Measurements from ENCODE around the gene ILDR1. TPM values are rescaled to one million over a fixed set of nuclear protein-coding genes. Genes with fewer than 3 reads are reported as not detected.

Gene ILDR1
- total and polyA plus RNA-seq, 2 experiments from 2014 or later, result 0.66 to 0.97 TPM

DNA sequence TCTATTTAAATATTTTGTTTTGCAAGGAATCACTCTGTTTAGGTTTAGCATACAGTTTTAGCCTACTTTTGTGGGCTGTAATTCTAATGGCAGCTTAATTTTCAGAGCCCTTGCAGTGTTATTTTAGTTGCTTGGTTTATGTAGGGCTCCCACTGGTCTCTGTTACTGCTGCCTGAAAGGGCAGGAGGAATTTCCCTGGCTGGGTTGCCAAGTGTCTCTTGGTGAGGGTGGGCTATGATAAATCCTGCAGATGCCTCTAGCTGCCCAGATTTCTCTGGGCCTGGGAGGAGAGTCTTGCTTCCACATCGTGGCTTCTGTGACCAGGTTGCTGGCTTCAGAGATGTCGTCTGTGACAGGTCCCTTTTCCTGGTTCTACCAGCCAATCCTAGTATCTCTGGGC is 36.2 kb downstream of the ILDR1 start:
- ATAC-seq, result no peak
- DNase-seq (ENCODE audit: low spot score), result no peak
- H3K9me3 Mint-ChIP-seq, result peaks cover 14% of the 10 kb centered on the region

DNA sequence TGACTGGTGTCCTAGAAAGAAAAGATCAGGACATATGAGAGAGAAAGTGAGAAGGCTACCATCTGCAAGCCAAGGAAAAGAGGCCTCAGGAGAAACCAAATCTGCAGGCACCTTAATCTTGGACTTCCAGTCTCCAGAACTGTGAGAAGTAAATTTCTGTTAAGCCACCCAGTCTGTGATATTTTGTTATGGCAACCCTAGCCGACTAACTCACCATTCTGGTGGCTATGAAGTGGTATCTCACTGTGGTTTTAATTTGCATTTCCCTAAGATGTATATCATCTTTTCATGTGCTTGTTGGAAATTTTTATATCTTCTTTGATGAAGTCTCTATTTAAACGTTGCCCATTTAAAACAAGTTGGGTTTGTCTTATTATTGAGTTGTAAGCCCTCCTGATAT is 40.6 kb downstream of the ILDR1 start:
- no peak overlapping the region for H3K4me3 Mint-ChIP-seq
- peaks cover 20% of the 10 kb centered on the region for H3K9me3 Mint-ChIP-seq
- Histone ChIP-seq H3K27me3 (ENCODE audit: insufficient read depth) (no peaks in the 10 kb centered on the region), H3K27ac (ENCODE audit: low read depth) (no peak overlapping the region), H2AFZ (no peak overlapping the region), H3K79me2 (replicated peaks; ENCODE audit: insufficient read depth) (no peaks in the 10 kb centered on the region), H3K9me2 (ENCODE audit: insufficient read depth) (0 out of 2 replicates have a peak, but pooled peaks cover under 1% of the 10 kb centered on the region), H3F3A (replicated peaks; ENCODE audit: low read depth) (no peaks in the 10 kb centered on the region), H3K4me3 (no peak overlapping the region), H4K20me1 (replicated peaks; ENCODE audit: insufficient read depth) (no peaks in the 10 kb centered on the region), H3K4me2 (no peak overlapping the region), H3K36me3 (ENCODE audit: insufficient read depth) (no peaks in the 10 kb centered on the region), H3K4me1 (ENCODE audit: insufficient read depth) (no peaks in the 10 kb centered on the region)
- DNase-seq (ENCODE audit: low spot score), result no peak
- TF ChIP-seq EZH2 (IDR thresholded peaks at IDR 0.05; ENCODE audit: low read depth, unreplicated experiment) (no peak), ZNF331 (CRISPR knock-in tag; IDR thresholded peaks at IDR 0.05; ENCODE audit: low read depth) (no peak)
- TF ChIP-seq, protein P1, sequence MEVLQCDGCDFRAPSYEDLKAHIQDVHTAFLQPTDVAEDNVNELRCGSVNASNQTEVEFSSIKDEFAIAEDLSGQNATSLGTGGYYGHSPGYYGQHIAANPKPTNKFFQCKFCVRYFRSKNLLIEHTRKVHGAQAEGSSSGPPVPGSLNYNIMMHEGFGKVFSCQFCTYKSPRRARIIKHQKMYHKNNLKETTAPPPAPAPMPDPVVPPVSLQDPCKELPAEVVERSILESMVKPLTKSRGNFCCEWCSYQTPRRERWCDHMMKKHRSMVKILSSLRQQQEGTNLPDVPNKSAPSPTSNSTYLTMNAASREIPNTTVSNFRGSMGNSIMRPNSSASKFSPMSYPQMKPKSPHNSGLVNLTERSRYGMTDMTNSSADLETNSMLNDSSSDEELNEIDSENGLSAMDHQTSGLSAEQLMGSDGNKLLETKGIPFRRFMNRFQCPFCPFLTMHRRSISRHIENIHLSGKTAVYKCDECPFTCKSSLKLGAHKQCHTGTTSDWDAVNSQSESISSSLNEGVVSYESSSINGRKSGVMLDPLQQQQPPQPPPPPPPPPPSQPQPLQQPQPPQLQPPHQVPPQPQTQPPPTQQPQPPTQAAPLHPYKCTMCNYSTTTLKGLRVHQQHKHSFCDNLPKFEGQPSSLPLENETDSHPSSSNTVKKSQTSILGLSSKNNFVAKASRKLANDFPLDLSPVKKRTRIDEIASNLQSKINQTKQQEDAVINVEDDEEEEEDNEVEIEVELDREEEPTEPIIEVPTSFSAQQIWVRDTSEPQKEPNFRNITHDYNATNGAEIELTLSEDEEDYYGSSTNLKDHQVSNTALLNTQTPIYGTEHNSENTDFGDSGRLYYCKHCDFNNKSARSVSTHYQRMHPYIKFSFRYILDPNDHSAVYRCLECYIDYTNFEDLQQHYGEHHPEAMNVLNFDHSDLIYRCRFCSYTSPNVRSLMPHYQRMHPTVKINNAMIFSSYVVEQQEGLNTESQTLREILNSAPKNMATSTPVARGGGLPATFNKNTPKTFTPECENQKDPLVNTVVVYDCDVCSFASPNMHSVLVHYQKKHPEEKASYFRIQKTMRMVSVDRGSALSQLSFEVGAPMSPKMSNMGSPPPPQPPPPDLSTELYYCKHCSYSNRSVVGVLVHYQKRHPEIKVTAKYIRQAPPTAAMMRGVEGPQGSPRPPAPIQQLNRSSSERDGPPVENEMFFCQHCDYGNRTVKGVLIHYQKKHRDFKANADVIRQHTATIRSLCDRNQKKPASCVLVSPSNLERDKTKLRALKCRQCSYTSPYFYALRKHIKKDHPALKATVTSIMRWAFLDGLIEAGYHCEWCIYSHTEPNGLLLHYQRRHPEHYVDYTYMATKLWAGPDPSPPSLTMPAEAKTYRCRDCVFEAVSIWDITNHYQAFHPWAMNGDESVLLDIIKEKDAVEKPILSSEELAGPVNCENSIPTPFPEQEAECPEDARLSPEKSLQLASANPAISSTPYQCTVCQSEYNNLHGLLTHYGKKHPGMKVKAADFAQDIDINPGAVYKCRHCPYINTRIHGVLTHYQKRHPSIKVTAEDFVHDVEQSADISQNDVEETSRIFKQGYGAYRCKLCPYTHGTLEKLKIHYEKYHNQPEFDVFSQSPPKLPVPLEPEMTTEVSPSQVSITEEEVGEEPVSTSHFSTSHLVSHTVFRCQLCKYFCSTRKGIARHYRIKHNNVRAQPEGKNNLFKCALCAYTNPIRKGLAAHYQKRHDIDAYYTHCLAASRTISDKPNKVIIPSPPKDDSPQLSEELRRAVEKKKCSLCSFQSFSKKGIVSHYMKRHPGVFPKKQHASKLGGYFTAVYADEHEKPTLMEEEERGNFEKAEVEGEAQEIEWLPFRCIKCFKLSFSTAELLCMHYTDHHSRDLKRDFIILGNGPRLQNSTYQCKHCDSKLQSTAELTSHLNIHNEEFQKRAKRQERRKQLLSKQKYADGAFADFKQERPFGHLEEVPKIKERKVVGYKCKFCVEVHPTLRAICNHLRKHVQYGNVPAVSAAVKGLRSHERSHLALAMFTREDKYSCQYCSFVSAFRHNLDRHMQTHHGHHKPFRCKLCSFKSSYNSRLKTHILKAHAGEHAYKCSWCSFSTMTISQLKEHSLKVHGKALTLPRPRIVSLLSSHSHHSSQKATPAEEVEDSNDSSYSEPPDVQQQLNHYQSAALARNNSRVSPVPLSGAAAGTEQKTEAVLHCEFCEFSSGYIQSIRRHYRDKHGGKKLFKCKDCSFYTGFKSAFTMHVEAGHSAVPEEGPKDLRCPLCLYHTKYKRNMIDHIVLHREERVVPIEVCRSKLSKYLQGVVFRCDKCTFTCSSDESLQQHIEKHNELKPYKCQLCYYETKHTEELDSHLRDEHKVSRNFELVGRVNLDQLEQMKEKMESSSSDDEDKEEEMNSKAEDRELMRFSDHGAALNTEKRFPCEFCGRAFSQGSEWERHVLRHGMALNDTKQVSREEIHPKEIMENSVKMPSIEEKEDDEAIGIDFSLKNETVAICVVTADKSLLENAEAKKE (CRISPR knock-in tag; IDR thresholded peaks at IDR 0.05), result no peak
- H3K4me1 Mint-ChIP-seq, result no peaks in the 10 kb centered on the region
- no peak for ATAC-seq
- peaks cover 20% of the 10 kb centered on the region; the same call in 2 of the 3 replicates for H3K36me3 Mint-ChIP-seq (ENCODE audit: low read depth)
- no peak overlapping the region for H3K27ac Mint-ChIP-seq
- H3K27me3 Mint-ChIP-seq (ENCODE audit: insufficient read depth, low read depth, poor library complexity), result peaks cover 1% of the 10 kb centered on the region

More for the DNA sequence above, 36.2 kb downstream of the ILDR1 start:
- no peaks in the 10 kb centered on the region for H3K36me3 ChIP-seq (ENCODE audit: insufficient read depth)
- no peaks in the 10 kb centered on the region for H3K9me2 ChIP-seq (ENCODE audit: insufficient read depth)
- no peak overlapping the region for H3K27ac ChIP-seq (ENCODE audit: low read depth)
- H3K79me2 ChIP-seq (replicated peaks; ENCODE audit: insufficient read depth), result no peaks in the 10 kb centered on the region
- H3K4me2 ChIP-seq, result no peak overlapping the region
- Mint-ChIP-seq H3K36me3 (ENCODE audit: low read depth) (peaks cover 14% of the 10 kb centered on the region; the same call in 2 of the 3 replicates), H3K4me1 (no peaks in the 10 kb centered on the region), H3K27ac (no peak overlapping the region), H3K27me3 (ENCODE audit: insufficient read depth, low read depth, poor library complexity) (no peaks in the 10 kb centered on the region), H3K4me3 (no peak overlapping the region)
- H3K27me3 ChIP-seq (ENCODE audit: insufficient read depth), result no peaks in the 10 kb centered on the region
- H2AFZ ChIP-seq, result no peak overlapping the region
- H3K4me3 ChIP-seq, result no peak overlapping the region
- H4K20me1 ChIP-seq (replicated peaks; ENCODE audit: insufficient read depth), result no peaks in the 10 kb centered on the region
- no peaks in the 10 kb centered on the region for H3K4me1 ChIP-seq (ENCODE audit: insufficient read depth)
- TF ChIP-seq, protein P2, sequence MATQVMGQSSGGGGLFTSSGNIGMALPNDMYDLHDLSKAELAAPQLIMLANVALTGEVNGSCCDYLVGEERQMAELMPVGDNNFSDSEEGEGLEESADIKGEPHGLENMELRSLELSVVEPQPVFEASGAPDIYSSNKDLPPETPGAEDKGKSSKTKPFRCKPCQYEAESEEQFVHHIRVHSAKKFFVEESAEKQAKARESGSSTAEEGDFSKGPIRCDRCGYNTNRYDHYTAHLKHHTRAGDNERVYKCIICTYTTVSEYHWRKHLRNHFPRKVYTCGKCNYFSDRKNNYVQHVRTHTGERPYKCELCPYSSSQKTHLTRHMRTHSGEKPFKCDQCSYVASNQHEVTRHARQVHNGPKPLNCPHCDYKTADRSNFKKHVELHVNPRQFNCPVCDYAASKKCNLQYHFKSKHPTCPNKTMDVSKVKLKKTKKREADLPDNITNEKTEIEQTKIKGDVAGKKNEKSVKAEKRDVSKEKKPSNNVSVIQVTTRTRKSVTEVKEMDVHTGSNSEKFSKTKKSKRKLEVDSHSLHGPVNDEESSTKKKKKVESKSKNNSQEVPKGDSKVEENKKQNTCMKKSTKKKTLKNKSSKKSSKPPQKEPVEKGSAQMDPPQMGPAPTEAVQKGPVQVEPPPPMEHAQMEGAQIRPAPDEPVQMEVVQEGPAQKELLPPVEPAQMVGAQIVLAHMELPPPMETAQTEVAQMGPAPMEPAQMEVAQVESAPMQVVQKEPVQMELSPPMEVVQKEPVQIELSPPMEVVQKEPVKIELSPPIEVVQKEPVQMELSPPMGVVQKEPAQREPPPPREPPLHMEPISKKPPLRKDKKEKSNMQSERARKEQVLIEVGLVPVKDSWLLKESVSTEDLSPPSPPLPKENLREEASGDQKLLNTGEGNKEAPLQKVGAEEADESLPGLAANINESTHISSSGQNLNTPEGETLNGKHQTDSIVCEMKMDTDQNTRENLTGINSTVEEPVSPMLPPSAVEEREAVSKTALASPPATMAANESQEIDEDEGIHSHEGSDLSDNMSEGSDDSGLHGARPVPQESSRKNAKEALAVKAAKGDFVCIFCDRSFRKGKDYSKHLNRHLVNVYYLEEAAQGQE (IDR thresholded peaks at IDR 0.05; ENCODE audit: unreplicated experiment), result no peak
- no peak for TF ChIP-seq STAT1 (IDR thresholded peaks at IDR 0.05; ENCODE audit: unreplicated experiment)
- no peaks in the 10 kb centered on the region for H3F3A ChIP-seq (replicated peaks; ENCODE audit: low read depth)
